GM23338 (cell line): ENCODE measurements around the gene RPL37A.

Experiments
- CREB1 ChIP-seq: fragments of 250-450 bp; sonication (Bioruptor Pico); IDR thresholded peaks from 2 replicates; pipeline ENCODE4 v1.5.0; 2020; ENCODE audit warnings: low read depth, mild to moderate bottlenecking, moderate library complexity
- EZH2 ChIP-seq: fragments of 200-600 bp; sonication (generic); IDR thresholded peaks from one replicate; pipeline ENCODE4 v1.8.0; 2017; ENCODE audit warnings: antibody characterized with exemption, mild to moderate bottlenecking, low read depth; ENCODE audit not compliant: unreplicated experiment
- EZH2phosphoT487 ChIP-seq: fragments of 200-600 bp; sonication (generic); IDR thresholded peaks from one replicate; pipeline ENCODE4 v1.8.1; 2018; ENCODE audit warnings: antibody characterized with exemption; ENCODE audit not compliant: unreplicated experiment
- JUNB ChIP-seq: IDR thresholded peaks from one replicate; pipeline ENCODE4 v1.6.1; 2016; ENCODE audit warnings: antibody characterized with exemption; ENCODE audit not compliant: unreplicated experiment
- POLR2AphosphoS5 ChIP-seq: IDR thresholded peaks from 2 replicates; pipeline ENCODE4 v1.6.1; 2016; ENCODE audit warnings: antibody characterized with exemption, low read depth
- STAT1 ChIP-seq: IDR thresholded peaks from one replicate; pipeline ENCODE4 v1.6.1; 2016; ENCODE audit warnings: antibody characterized with exemption; ENCODE audit not compliant: unreplicated experiment
- ZNF114 ChIP-seq: fragments of 250-450 bp; sonication (Bioruptor Pico); IDR thresholded peaks from 2 replicates; pipeline ENCODE4 v1.5.0; 2020; ENCODE audit warnings: mild to moderate bottlenecking, moderate library complexity
- ZNF331 ChIP-seq: fragments of 250-450 bp; sonication (Bioruptor Pico); IDR thresholded peaks from 2 replicates; pipeline ENCODE4 v1.5.0; 2020; ENCODE audit warnings: low read depth, mild to moderate bottlenecking, moderate library complexity
- TF ChIP-seq, protein P1 (sequence below), 2 experiments: fragments of 200-600 bp in 1 of 2; sonication (generic) in 1 of 2; conservative IDR thresholded peaks; 2 replicates each; pipeline versions ENCODE4 v1.5.1 to v1.6.1; 2016 to 2017; ENCODE audit warnings: antibody characterized with exemption in 2 of 2, low read depth in 2 of 2, mild to moderate bottlenecking in 2 of 2, moderate library complexity in 1 of 2
- TF ChIP-seq, protein P2 (sequence below): IDR thresholded peaks from one replicate; pipeline ENCODE4 v1.6.1; 2018; ENCODE audit warnings: antibody characterized with exemption; ENCODE audit not compliant: unreplicated experiment
- TF ChIP-seq, protein P3 (sequence below): fragments of 250-450 bp; sonication (Bioruptor Pico); IDR thresholded peaks from 2 replicates; pipeline ENCODE4 v1.5.0; 2020; ENCODE audit warnings: mild to moderate bottlenecking, moderate library complexity
- TF ChIP-seq, protein P4 (sequence below): IDR thresholded peaks from 2 replicates; pipeline ENCODE4 v1.6.1; 2016; ENCODE audit warnings: antibody characterized with exemption

- TF ChIP-seq POLR2AphosphoS5 (no peak), ZNF331 (CRISPR knock-in tag) (no peak), EZH2 (no peak), ZNF114 (CRISPR knock-in tag) (no peak), EZH2phosphoT487 (no peak), JUNB (no peak), STAT1 (no peak), CREB1 (CRISPR knock-in tag) (no peak)
- TF ChIP-seq, protein P1, sequence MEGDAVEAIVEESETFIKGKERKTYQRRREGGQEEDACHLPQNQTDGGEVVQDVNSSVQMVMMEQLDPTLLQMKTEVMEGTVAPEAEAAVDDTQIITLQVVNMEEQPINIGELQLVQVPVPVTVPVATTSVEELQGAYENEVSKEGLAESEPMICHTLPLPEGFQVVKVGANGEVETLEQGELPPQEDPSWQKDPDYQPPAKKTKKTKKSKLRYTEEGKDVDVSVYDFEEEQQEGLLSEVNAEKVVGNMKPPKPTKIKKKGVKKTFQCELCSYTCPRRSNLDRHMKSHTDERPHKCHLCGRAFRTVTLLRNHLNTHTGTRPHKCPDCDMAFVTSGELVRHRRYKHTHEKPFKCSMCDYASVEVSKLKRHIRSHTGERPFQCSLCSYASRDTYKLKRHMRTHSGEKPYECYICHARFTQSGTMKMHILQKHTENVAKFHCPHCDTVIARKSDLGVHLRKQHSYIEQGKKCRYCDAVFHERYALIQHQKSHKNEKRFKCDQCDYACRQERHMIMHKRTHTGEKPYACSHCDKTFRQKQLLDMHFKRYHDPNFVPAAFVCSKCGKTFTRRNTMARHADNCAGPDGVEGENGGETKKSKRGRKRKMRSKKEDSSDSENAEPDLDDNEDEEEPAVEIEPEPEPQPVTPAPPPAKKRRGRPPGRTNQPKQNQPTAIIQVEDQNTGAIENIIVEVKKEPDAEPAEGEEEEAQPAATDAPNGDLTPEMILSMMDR (conservative IDR thresholded peaks at IDR 0.05; ENCODE audit: low read depth in 2 of 2) = no peak
- TF ChIP-seq, protein P2, sequence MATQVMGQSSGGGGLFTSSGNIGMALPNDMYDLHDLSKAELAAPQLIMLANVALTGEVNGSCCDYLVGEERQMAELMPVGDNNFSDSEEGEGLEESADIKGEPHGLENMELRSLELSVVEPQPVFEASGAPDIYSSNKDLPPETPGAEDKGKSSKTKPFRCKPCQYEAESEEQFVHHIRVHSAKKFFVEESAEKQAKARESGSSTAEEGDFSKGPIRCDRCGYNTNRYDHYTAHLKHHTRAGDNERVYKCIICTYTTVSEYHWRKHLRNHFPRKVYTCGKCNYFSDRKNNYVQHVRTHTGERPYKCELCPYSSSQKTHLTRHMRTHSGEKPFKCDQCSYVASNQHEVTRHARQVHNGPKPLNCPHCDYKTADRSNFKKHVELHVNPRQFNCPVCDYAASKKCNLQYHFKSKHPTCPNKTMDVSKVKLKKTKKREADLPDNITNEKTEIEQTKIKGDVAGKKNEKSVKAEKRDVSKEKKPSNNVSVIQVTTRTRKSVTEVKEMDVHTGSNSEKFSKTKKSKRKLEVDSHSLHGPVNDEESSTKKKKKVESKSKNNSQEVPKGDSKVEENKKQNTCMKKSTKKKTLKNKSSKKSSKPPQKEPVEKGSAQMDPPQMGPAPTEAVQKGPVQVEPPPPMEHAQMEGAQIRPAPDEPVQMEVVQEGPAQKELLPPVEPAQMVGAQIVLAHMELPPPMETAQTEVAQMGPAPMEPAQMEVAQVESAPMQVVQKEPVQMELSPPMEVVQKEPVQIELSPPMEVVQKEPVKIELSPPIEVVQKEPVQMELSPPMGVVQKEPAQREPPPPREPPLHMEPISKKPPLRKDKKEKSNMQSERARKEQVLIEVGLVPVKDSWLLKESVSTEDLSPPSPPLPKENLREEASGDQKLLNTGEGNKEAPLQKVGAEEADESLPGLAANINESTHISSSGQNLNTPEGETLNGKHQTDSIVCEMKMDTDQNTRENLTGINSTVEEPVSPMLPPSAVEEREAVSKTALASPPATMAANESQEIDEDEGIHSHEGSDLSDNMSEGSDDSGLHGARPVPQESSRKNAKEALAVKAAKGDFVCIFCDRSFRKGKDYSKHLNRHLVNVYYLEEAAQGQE = no peak
- TF ChIP-seq, protein P3, sequence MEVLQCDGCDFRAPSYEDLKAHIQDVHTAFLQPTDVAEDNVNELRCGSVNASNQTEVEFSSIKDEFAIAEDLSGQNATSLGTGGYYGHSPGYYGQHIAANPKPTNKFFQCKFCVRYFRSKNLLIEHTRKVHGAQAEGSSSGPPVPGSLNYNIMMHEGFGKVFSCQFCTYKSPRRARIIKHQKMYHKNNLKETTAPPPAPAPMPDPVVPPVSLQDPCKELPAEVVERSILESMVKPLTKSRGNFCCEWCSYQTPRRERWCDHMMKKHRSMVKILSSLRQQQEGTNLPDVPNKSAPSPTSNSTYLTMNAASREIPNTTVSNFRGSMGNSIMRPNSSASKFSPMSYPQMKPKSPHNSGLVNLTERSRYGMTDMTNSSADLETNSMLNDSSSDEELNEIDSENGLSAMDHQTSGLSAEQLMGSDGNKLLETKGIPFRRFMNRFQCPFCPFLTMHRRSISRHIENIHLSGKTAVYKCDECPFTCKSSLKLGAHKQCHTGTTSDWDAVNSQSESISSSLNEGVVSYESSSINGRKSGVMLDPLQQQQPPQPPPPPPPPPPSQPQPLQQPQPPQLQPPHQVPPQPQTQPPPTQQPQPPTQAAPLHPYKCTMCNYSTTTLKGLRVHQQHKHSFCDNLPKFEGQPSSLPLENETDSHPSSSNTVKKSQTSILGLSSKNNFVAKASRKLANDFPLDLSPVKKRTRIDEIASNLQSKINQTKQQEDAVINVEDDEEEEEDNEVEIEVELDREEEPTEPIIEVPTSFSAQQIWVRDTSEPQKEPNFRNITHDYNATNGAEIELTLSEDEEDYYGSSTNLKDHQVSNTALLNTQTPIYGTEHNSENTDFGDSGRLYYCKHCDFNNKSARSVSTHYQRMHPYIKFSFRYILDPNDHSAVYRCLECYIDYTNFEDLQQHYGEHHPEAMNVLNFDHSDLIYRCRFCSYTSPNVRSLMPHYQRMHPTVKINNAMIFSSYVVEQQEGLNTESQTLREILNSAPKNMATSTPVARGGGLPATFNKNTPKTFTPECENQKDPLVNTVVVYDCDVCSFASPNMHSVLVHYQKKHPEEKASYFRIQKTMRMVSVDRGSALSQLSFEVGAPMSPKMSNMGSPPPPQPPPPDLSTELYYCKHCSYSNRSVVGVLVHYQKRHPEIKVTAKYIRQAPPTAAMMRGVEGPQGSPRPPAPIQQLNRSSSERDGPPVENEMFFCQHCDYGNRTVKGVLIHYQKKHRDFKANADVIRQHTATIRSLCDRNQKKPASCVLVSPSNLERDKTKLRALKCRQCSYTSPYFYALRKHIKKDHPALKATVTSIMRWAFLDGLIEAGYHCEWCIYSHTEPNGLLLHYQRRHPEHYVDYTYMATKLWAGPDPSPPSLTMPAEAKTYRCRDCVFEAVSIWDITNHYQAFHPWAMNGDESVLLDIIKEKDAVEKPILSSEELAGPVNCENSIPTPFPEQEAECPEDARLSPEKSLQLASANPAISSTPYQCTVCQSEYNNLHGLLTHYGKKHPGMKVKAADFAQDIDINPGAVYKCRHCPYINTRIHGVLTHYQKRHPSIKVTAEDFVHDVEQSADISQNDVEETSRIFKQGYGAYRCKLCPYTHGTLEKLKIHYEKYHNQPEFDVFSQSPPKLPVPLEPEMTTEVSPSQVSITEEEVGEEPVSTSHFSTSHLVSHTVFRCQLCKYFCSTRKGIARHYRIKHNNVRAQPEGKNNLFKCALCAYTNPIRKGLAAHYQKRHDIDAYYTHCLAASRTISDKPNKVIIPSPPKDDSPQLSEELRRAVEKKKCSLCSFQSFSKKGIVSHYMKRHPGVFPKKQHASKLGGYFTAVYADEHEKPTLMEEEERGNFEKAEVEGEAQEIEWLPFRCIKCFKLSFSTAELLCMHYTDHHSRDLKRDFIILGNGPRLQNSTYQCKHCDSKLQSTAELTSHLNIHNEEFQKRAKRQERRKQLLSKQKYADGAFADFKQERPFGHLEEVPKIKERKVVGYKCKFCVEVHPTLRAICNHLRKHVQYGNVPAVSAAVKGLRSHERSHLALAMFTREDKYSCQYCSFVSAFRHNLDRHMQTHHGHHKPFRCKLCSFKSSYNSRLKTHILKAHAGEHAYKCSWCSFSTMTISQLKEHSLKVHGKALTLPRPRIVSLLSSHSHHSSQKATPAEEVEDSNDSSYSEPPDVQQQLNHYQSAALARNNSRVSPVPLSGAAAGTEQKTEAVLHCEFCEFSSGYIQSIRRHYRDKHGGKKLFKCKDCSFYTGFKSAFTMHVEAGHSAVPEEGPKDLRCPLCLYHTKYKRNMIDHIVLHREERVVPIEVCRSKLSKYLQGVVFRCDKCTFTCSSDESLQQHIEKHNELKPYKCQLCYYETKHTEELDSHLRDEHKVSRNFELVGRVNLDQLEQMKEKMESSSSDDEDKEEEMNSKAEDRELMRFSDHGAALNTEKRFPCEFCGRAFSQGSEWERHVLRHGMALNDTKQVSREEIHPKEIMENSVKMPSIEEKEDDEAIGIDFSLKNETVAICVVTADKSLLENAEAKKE (CRISPR knock-in tag) = no peak
- TF ChIP-seq, protein P4, sequence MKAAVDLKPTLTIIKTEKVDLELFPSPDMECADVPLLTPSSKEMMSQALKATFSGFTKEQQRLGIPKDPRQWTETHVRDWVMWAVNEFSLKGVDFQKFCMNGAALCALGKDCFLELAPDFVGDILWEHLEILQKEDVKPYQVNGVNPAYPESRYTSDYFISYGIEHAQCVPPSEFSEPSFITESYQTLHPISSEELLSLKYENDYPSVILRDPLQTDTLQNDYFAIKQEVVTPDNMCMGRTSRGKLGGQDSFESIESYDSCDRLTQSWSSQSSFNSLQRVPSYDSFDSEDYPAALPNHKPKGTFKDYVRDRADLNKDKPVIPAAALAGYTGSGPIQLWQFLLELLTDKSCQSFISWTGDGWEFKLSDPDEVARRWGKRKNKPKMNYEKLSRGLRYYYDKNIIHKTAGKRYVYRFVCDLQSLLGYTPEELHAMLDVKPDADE = no peak
Measured at GRCh38 chr2:216493334-216493685, 5.3 kb upstream of the RPL37A start.
